Fibroblast of lung (primary cell): ENCODE measurements around the gene AMBRA1. TPM values are rescaled to one million over a fixed set of nuclear protein-coding genes. Genes with fewer than 3 reads are reported as not detected.

Source experiments
- DNase-seq, 2 donors: peaks; one replicate each; pipeline versions ENCODE4 v3.0.0 to v3.0.0-alpha.2; 2010; ENCODE audit warnings: low read depth in 2 of 2
- H2AFZ ChIP-seq: 2 replicates; pipeline ENCODE4 v1.5.1; 2012; ENCODE audit warnings: low read length, control low read depth, inconsistent platforms
- H3K27ac ChIP-seq: 2 replicates; pipeline ENCODE4 v1.5.1; 2011; ENCODE audit warnings: low read length, control low read depth; ENCODE audit not compliant: insufficient read depth
- H3K27me3 ChIP-seq: 2 replicates; pipeline ENCODE4 v1.5.1; 2011; ENCODE audit warnings: mild to moderate bottlenecking, low read length; ENCODE audit not compliant: control insufficient read depth, insufficient read depth
- H3K36me3 ChIP-seq: 2 replicates; pipeline ENCODE4 v1.5.1; 2011; ENCODE audit warnings: low read length; ENCODE audit not compliant: control insufficient read depth, insufficient read depth
- H3K4me1 ChIP-seq: 2 replicates; pipeline ENCODE4 v1.5.1; 2011; ENCODE audit warnings: low read length; ENCODE audit not compliant: control insufficient read depth, insufficient read depth; ENCODE audit errors: extremely low read depth
- H3K4me2 ChIP-seq: 2 replicates; pipeline ENCODE4 v1.5.1; 2011; ENCODE audit warnings: low read length, control low read depth; ENCODE audit not compliant: insufficient read depth; ENCODE audit errors: extremely low read depth
- H3K4me3 ChIP-seq, 4 experiments: fragments of 200-600 bp in 1 of 4; sonication (generic) in 1 of 4; replicated peaks in 1 of 4; 2 replicates each; pipeline ENCODE4 v1.5.1; 2011 to 2016; ENCODE audit warnings: low read length in 4 of 4, low read depth in 3 of 4, mild to moderate bottlenecking in 3 of 4, control low read depth in 2 of 4, inconsistent platforms in 1 of 4, mixed read lengths in 1 of 4; ENCODE audit not compliant: insufficient read depth in 1 of 4; ENCODE audit errors: control extremely low read depth in 1 of 4
- H3K79me2 ChIP-seq: 2 replicates; pipeline ENCODE4 v1.5.1; 2012; ENCODE audit warnings: mild to moderate bottlenecking, low read length, inconsistent platforms; ENCODE audit not compliant: control insufficient read depth, insufficient read depth
- H3K9ac ChIP-seq: 2 replicates; pipeline ENCODE4 v1.5.1; 2011; ENCODE audit warnings: mild to moderate bottlenecking, low read length, control low read depth; ENCODE audit not compliant: insufficient read depth
- H3K9me3 ChIP-seq: 2 replicates; pipeline ENCODE4 v1.5.1; 2012; ENCODE audit warnings: low read depth, low read length; ENCODE audit not compliant: control insufficient read depth, insufficient read depth
- H4K20me1 ChIP-seq: 2 replicates; pipeline ENCODE4 v1.5.1; 2011; ENCODE audit warnings: low read length; ENCODE audit not compliant: control insufficient read depth, insufficient read depth; ENCODE audit errors: extremely low read depth
- CTCF ChIP-seq, 2 donors: IDR thresholded peaks in 1 of 2; conservative IDR thresholded peaks in 1 of 2; 1 replicate in 1 of 2; 2 replicates in 1 of 2; pipeline ENCODE4 v1.5.1; 2011 to 2012; ENCODE audit warnings: low read length in 2 of 2, control low read depth in 1 of 2, inconsistent platforms in 1 of 2, low read depth in 1 of 2, mild to moderate bottlenecking in 1 of 2
- EZH2 ChIP-seq: IDR thresholded peaks from 2 replicates; pipeline ENCODE4 v1.5.1; 2012; ENCODE audit warnings: low read length, control low read depth, mild to moderate bottlenecking; ENCODE audit errors: missing control alignments
- polyA plus RNA-seq, 2 donors: library from polyadenylated mRNA; depleted of rRNA in 1 of 2; stranded (reverse) in 1 of 2; unstranded in 1 of 2; fragments of >200 nt; gene quantifications; 2 replicates each; pipeline ENCODE4 v1.2.1, GENCODE V29; 2011 to 2012; ENCODE audit warnings: missing spikeins in 1 of 2
- total RNA-seq: library from RNA; depleted of rRNA; stranded (reverse); fragments of >200 nt; gene quantifications from 2 replicates; pipeline ENCODE4 v1.2.1, GENCODE V29; 2014

Gene AMBRA1
- total and polyA plus RNA-seq, 2 donors (not counting 1 experiment from before 2014, with no cell fraction given): 8.3 to 23.3 TPM

- Histone ChIP-seq H4K20me1 (no peaks in the 10 kb centered on the region), H3K27me3 (no peaks in the 10 kb centered on the region), H3K79me2 (no peaks in the 10 kb centered on the region), H3K4me1 (no peaks in the 10 kb centered on the region), H2AFZ (no peak overlapping the region), H3K9ac (no peak overlapping the region), H3K27ac (no peak overlapping the region), H3K9me3 (no peaks in the 10 kb centered on the region), H3K36me3 (no peaks in the 10 kb centered on the region), H3K4me3 (no peak overlapping the region), H3K4me2 (no peak overlapping the region)
- no peak for DNase-seq
- TF ChIP-seq CTCF (conservative IDR thresholded peaks at IDR 0.05 in 1 of 2, IDR thresholded peaks at IDR 0.05 in 1 of 2; ENCODE audit: low read depth in 1 of 2, low read length in 2 of 2) (no peak), EZH2 (no peak)
These were observed 121.2 kb downstream of the AMBRA1 start for GRCh38 chr11:46472662-46472994.

- Histone ChIP-seq H3K9ac (no peak overlapping the region), H2AFZ (no peak overlapping the region), H3K27me3 (no peaks in the 10 kb centered on the region), H3K4me3 (no peak overlapping the region), H3K9me3 (no peaks in the 10 kb centered on the region), H3K4me1 (no peaks in the 10 kb centered on the region), H3K4me2 (no peak overlapping the region), H3K27ac (no peak overlapping the region), H4K20me1 (no peaks in the 10 kb centered on the region), H3K79me2 (no peaks in the 10 kb centered on the region), H3K36me3 (no peaks in the 10 kb centered on the region)
- TF ChIP-seq CTCF (conservative IDR thresholded peaks at IDR 0.05 in 1 of 2, IDR thresholded peaks at IDR 0.05 in 1 of 2; ENCODE audit: low read depth in 1 of 2, low read length in 2 of 2) (no peak), EZH2 (no peak)
- DNase-seq: no peak
These were observed 121.7 kb downstream of the AMBRA1 start for GRCh38 chr11:46471943-46472661.

- no peaks in the 10 kb centered on the region for H3K79me2 ChIP-seq
- H4K20me1 ChIP-seq: no peaks in the 10 kb centered on the region
- H3K36me3 ChIP-seq: no peaks in the 10 kb centered on the region
- no peak for TF ChIP-seq CTCF (conservative IDR thresholded peaks at IDR 0.05 in 1 of 2, IDR thresholded peaks at IDR 0.05 in 1 of 2; ENCODE audit: low read depth in 1 of 2, low read length in 2 of 2)
- no peak for TF ChIP-seq EZH2
- no peak overlapping the region for H2AFZ ChIP-seq
- no peak overlapping the region for H3K4me3 ChIP-seq
- no peaks in the 10 kb centered on the region for H3K4me1 ChIP-seq
- no peaks in the 10 kb centered on the region for H3K27me3 ChIP-seq
- no peak overlapping the region for H3K4me2 ChIP-seq
- H3K27ac ChIP-seq: no peak overlapping the region
- H3K9me3 ChIP-seq: no peaks in the 10 kb centered on the region
- DNase-seq: no peak
- no peak overlapping the region for H3K9ac ChIP-seq
These were observed 123.9 kb downstream of the AMBRA1 start for GRCh38 chr11:46469926-46470325.
